ENCODE data around the gene CAP2.

CAP2 gene

DNA sequence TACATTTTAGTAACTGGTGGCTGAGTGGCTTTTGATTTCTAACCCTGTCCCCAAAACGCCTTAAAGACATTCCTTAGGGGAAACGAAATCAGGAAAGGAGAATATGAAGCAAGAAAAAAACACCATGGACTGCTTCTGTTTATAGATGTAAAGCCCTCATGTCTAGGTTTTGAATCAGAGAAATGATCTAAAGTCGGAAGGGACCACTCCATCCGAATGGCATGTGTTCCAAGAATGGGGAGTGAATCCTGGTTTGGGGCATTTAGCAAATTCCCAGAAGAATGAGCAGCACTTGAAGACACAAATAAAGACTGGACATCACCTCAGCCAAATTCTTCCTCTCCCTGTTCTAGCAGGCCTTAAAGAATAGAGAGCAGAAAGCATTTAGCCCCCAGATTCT lies 65.6 kb downstream of the CAP2 start:
- Histone ChIP-seq H3K79me2 (ENCODE audit: insufficient read depth, low read length) (no peaks in the 10 kb centered on the region), H3K4me1 (ENCODE audit: insufficient read depth, low read length, severe bottlenecking) (no peaks in the 10 kb centered on the region), H3K27me3 (ENCODE audit: insufficient read depth, low read length) (no peaks in the 10 kb centered on the region), H3K4me3 (ENCODE audit: low read depth, low read length, poor library complexity, severe bottlenecking) (no peak overlapping the region), H2AFZ (ENCODE audit: low read length) (no peak overlapping the region), H4K20me1 (ENCODE audit: insufficient read depth, low read length) (no peaks in the 10 kb centered on the region), H3K36me3 (ENCODE audit: insufficient read depth, low read length) (no peaks in the 10 kb centered on the region), H3F3A (ENCODE audit: insufficient read depth, low read length) (no peaks in the 10 kb centered on the region), H3K4me2 (ENCODE audit: low read length) (no peak overlapping the region), H3K9me2 (ENCODE audit: low read depth, low read length) (no peaks in the 10 kb centered on the region), H3K9me3 (ENCODE audit: low read length) (no peaks in the 10 kb centered on the region), H3K9ac (ENCODE audit: low read length) (no peak overlapping the region), H3K27ac (ENCODE audit: low read depth, low read length, poor library complexity, severe bottlenecking) (no peak overlapping the region)
- TF ChIP-seq, protein P1, sequence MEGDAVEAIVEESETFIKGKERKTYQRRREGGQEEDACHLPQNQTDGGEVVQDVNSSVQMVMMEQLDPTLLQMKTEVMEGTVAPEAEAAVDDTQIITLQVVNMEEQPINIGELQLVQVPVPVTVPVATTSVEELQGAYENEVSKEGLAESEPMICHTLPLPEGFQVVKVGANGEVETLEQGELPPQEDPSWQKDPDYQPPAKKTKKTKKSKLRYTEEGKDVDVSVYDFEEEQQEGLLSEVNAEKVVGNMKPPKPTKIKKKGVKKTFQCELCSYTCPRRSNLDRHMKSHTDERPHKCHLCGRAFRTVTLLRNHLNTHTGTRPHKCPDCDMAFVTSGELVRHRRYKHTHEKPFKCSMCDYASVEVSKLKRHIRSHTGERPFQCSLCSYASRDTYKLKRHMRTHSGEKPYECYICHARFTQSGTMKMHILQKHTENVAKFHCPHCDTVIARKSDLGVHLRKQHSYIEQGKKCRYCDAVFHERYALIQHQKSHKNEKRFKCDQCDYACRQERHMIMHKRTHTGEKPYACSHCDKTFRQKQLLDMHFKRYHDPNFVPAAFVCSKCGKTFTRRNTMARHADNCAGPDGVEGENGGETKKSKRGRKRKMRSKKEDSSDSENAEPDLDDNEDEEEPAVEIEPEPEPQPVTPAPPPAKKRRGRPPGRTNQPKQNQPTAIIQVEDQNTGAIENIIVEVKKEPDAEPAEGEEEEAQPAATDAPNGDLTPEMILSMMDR (IDR thresholded peaks at IDR 0.05; ENCODE audit: low read length), result no peak
- TF ChIP-seq EZH2 (IDR thresholded peaks at IDR 0.05; ENCODE audit: borderline replicate concordance, low read length), result no peak

DNA sequence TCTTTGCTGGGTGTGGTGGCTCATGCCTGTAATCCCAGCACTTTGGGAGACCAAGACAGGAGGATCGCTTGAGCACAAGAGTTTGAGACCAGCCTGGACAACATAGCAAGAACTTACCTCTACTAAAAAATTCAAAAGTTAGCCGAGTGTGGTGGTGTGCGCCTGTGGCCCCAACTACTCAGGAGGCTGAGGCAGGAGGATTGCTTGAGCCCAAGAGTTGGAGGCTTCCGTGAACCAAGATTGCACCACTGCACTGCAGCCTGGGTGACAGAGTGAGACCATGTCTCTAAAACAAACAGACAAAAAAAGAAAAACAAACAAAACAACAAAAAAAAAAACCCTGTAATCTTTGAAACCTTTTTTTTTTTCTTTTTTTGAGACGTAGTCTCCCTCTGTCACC lies 67.5 kb downstream of the CAP2 start:
- H4K20me1 ChIP-seq (ENCODE audit: insufficient read depth, low read length), result no peaks in the 10 kb centered on the region
- no peaks in the 10 kb centered on the region for H3K36me3 ChIP-seq (ENCODE audit: insufficient read depth, low read length)
- no peaks in the 10 kb centered on the region for H3K9me2 ChIP-seq (ENCODE audit: low read depth, low read length)
- H2AFZ ChIP-seq (ENCODE audit: low read length), result no peak overlapping the region
- H3K79me2 ChIP-seq (ENCODE audit: insufficient read depth, low read length), result no peaks in the 10 kb centered on the region
- H3K27me3 ChIP-seq (ENCODE audit: insufficient read depth, low read length), result no peaks in the 10 kb centered on the region
- no peak overlapping the region for H3K4me2 ChIP-seq (ENCODE audit: low read length)
- H3K4me3 ChIP-seq (ENCODE audit: low read depth, low read length, poor library complexity, severe bottlenecking), result no peak overlapping the region
- no peak overlapping the region for H3K9ac ChIP-seq (ENCODE audit: low read length)
- no peaks in the 10 kb centered on the region for H3K9me3 ChIP-seq (ENCODE audit: low read length)
- TF ChIP-seq, protein P1 (IDR thresholded peaks at IDR 0.05; ENCODE audit: low read length), result no peak
- no peak for TF ChIP-seq EZH2 (IDR thresholded peaks at IDR 0.05; ENCODE audit: borderline replicate concordance, low read length)
- no peak overlapping the region for H3K27ac ChIP-seq (ENCODE audit: low read depth, low read length, poor library complexity, severe bottlenecking)
- H3K4me1 ChIP-seq (ENCODE audit: insufficient read depth, low read length, severe bottlenecking), result no peaks in the 10 kb centered on the region
- H3F3A ChIP-seq (ENCODE audit: insufficient read depth, low read length), result no peaks in the 10 kb centered on the region

DNA sequence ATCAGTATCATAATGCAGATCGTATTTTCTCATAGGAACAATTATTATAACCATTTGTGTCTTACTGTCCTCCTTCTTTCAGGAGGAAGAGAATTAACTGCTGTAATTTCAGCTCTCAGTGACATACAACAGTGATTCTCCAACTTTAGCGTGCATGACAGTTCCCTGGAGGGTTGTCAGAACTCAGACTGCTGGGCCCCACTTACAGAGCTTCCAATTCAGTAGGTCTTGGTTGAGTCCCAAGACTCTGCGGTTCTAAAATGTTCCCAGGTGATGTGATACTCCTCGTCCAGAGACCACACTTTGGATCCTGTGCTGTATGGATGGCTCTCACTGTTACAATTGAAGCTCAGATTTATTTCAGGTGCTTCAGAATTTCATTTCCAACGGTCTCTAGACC lies 72.8 kb downstream of the CAP2 start:
- Histone ChIP-seq H3K9me2 (ENCODE audit: low read depth, low read length) (no peaks in the 10 kb centered on the region), H4K20me1 (ENCODE audit: insufficient read depth, low read length) (no peaks in the 10 kb centered on the region), H3K9ac (ENCODE audit: low read length) (no peak overlapping the region), H3K4me2 (ENCODE audit: low read length) (no peak overlapping the region), H3K4me1 (ENCODE audit: insufficient read depth, low read length, severe bottlenecking) (no peaks in the 10 kb centered on the region), H3K4me3 (ENCODE audit: low read depth, low read length, poor library complexity, severe bottlenecking) (no peak overlapping the region), H3K36me3 (ENCODE audit: insufficient read depth, low read length) (no peaks in the 10 kb centered on the region), H3K79me2 (ENCODE audit: insufficient read depth, low read length) (no peaks in the 10 kb centered on the region), H3F3A (ENCODE audit: insufficient read depth, low read length) (no peaks in the 10 kb centered on the region), H3K27me3 (ENCODE audit: insufficient read depth, low read length) (no peaks in the 10 kb centered on the region), H3K9me3 (ENCODE audit: low read length) (no peaks in the 10 kb centered on the region), H3K27ac (ENCODE audit: low read depth, low read length, poor library complexity, severe bottlenecking) (no peak overlapping the region), H2AFZ (ENCODE audit: low read length) (no peak overlapping the region)
- TF ChIP-seq EZH2 (IDR thresholded peaks at IDR 0.05; ENCODE audit: borderline replicate concordance, low read length), result no peak
- TF ChIP-seq, protein P1 (IDR thresholded peaks at IDR 0.05; ENCODE audit: low read length), result no peak

All from OCI-LY1 (cell line).